Body of pancreas (tissue), 4 donors: ENCODE data around the gene SULT1C2. TPM values are rescaled to one million over a fixed set of nuclear protein-coding genes. Genes with fewer than 3 reads are reported as not detected.
A peak's percentile ranks its signal among the peaks of the same experiment; 100 is the strongest.

Experiments used
- ATAC-seq: fragments of 150-250 bp; one replicate; pipeline ENCODE4 v1.9.1; 2016
- DNase-seq, 4 donors: peaks; one replicate each; pipeline ENCODE4 v3.0.0-alpha.2; 2019
- H3K27ac ChIP-seq, 4 donors: fragments of 200-600 bp; sonication (generic); 1 replicate in 3 of 4; 2 replicates in 1 of 4; pipeline versions ENCODE4 v1.5.1 to v1.6.1; 2016 to 2019; ENCODE audit warnings: mild to moderate bottlenecking in 1 of 4, mixed read lengths in 1 of 4, moderate library complexity in 1 of 4
- H3K27me3 ChIP-seq, 2 donors: fragments of 200-600 bp; sonication (generic); one replicate each; pipeline ENCODE4 v1.6.0; 2016; ENCODE audit warnings: mild to moderate bottlenecking in 1 of 2
- H3K36me3 ChIP-seq, 2 donors: fragments of 200-600 bp; sonication (generic); replicated peaks in 1 of 2; 2 replicates each; pipeline ENCODE4 v1.5.1; 2016; ENCODE audit warnings: low read depth in 2 of 2; ENCODE audit not compliant: insufficient read depth in 1 of 2
- H3K4me1 ChIP-seq: fragments of 200-600 bp; sonication (generic); one replicate; pipeline ENCODE4 v1.6.0; 2016
- H3K4me3 ChIP-seq, 2 donors: fragments of 200-600 bp; sonication (generic); 1 replicate in 1 of 2; 2 replicates in 1 of 2; pipeline ENCODE4 v1.5.1; 2016 to 2019
- H3K9me3 ChIP-seq, 3 donors: fragments of 200-600 bp; sonication (generic); 1 replicate in 2 of 3; 2 replicates in 1 of 3; pipeline ENCODE4 v1.5.1; 2016
- POLR2A ChIP-seq, 3 donors: fragments of 450-650 bp; IDR thresholded peaks; one replicate each; pipeline ENCODE4 v1.6.1; 2016; ENCODE audit warnings: antibody characterized with exemption in 3 of 3, mild to moderate bottlenecking in 2 of 3
- WGBS, 2 donors: methylation state at CpG; one replicate each; pipeline ENCODE4 v1.1.5; 2017; 5-methylcytosine and 5-hydroxymethylcytosine counted together
- intact Hi-C: fragments of 100-400 bp; cut with DNase I; formaldehyde crosslinking; loops from one replicate; pipeline ENCODE4 v1.15.1; 2023
- total RNA-seq, 2 donors: library from RNA; depleted of rRNA; stranded (reverse); fragments of >200 nt; gene quantifications; one replicate each; pipeline ENCODE4 v1.1.0, GENCODE V29; 2016
- TF ChIP-seq, protein P1 (sequence below), 7 experiments: fragments of 450-650 bp in 4 of 7; fragments of 200-600 bp in 3 of 7; sonication (generic) in 3 of 7; IDR thresholded peaks; one replicate each; pipeline ENCODE4 v1.5.1; 2016 to 2019; ENCODE audit warnings: antibody characterized with exemption in 7 of 7

The SULT1C2 gene
- total RNA-seq, 2 donors from 2014 or later = 13.2 to 25.7 TPM

- H3K4me1 ChIP-seq = peaks cover 19% of the 10 kb centered on the region
- 58 to 59% methylated on average over 3 of the region's 3 CpGs for WGBS, 2 donors
- H3K4me3 ChIP-seq = no peak overlapping the region
- no peaks in the 10 kb centered on the region for H3K36me3 ChIP-seq
- DNase-seq (no peak), ATAC-seq (no peak)
- no peaks in the 10 kb centered on the region for H3K9me3 ChIP-seq
- H3K27ac ChIP-seq = peak overlapping the region in 3 of 4 donors; percentile 34 to 70 (median 65)
- no peak for TF ChIP-seq POLR2A (IDR thresholded peaks at IDR 0.05)
- TF ChIP-seq, protein P1, sequence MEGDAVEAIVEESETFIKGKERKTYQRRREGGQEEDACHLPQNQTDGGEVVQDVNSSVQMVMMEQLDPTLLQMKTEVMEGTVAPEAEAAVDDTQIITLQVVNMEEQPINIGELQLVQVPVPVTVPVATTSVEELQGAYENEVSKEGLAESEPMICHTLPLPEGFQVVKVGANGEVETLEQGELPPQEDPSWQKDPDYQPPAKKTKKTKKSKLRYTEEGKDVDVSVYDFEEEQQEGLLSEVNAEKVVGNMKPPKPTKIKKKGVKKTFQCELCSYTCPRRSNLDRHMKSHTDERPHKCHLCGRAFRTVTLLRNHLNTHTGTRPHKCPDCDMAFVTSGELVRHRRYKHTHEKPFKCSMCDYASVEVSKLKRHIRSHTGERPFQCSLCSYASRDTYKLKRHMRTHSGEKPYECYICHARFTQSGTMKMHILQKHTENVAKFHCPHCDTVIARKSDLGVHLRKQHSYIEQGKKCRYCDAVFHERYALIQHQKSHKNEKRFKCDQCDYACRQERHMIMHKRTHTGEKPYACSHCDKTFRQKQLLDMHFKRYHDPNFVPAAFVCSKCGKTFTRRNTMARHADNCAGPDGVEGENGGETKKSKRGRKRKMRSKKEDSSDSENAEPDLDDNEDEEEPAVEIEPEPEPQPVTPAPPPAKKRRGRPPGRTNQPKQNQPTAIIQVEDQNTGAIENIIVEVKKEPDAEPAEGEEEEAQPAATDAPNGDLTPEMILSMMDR (IDR thresholded peaks at IDR 0.05) = no peak
- intact Hi-C loops = no loop called here
- H3K27me3 ChIP-seq = no peaks in the 10 kb centered on the region
Measured at GRCh38 chr2:108314586-108315296, 26.0 kb downstream of the SULT1C2 start.

- intact Hi-C loops = no loop called here
- peak in 2 of 4 donors; percentile 9 to 10 for DNase-seq
- peaks cover 19% of the 10 kb centered on the region for H3K4me1 ChIP-seq
- H3K27me3 ChIP-seq = no peaks in the 10 kb centered on the region
- H3K36me3 ChIP-seq = no peaks in the 10 kb centered on the region
- peak overlapping the region in 3 of 4 donors; percentile 34 to 70 (median 65) for H3K27ac ChIP-seq
- ATAC-seq = peak; percentile 63
- TF ChIP-seq, protein P1 (IDR thresholded peaks at IDR 0.05) = no peak
- no peak for TF ChIP-seq POLR2A (IDR thresholded peaks at IDR 0.05)
- H3K9me3 ChIP-seq = no peaks in the 10 kb centered on the region
- H3K4me3 ChIP-seq = no peak overlapping the region
Measured at GRCh38 chr2:108315444-108315934, 26.8 kb downstream of the SULT1C2 start.

DNA sequence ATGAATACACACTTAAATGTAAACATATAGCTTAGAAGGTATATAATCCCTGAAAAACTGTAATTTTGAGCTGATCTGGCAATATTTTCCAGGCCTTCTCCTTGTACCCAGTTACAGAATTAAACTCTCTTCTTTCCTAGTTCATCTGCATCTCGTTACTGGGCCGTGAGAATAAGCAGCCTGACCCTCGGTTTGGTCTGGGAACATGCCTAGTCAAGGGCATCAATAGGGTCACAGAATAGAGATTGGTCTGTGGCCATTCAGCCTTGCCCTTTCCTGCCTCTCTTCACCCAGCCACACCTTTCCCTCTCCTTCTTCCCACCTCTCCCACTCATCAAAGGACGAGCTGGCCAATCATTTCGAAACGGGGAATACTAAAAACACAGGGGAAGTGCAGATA is 27.3 kb downstream of the SULT1C2 start:
- Histone ChIP-seq H3K36me3 (no peaks in the 10 kb centered on the region), H3K27me3 (no peaks in the 10 kb centered on the region), H3K27ac (peak overlapping the region in 3 of 4 donors; percentile 34 to 70 (median 65)), H3K4me1 (peaks cover 19% of the 10 kb centered on the region), H3K4me3 (no peak overlapping the region), H3K9me3 (no peaks in the 10 kb centered on the region)
- ATAC-seq (no peak), DNase-seq (no peak)
- TF ChIP-seq, protein P1 (IDR thresholded peaks at IDR 0.05) = no peak
- no peak for TF ChIP-seq POLR2A (IDR thresholded peaks at IDR 0.05)
- intact Hi-C loops = no loop called here
- 58 to 67% methylated on average over 6 of the region's 6 CpGs for WGBS, 2 donors

DNA sequence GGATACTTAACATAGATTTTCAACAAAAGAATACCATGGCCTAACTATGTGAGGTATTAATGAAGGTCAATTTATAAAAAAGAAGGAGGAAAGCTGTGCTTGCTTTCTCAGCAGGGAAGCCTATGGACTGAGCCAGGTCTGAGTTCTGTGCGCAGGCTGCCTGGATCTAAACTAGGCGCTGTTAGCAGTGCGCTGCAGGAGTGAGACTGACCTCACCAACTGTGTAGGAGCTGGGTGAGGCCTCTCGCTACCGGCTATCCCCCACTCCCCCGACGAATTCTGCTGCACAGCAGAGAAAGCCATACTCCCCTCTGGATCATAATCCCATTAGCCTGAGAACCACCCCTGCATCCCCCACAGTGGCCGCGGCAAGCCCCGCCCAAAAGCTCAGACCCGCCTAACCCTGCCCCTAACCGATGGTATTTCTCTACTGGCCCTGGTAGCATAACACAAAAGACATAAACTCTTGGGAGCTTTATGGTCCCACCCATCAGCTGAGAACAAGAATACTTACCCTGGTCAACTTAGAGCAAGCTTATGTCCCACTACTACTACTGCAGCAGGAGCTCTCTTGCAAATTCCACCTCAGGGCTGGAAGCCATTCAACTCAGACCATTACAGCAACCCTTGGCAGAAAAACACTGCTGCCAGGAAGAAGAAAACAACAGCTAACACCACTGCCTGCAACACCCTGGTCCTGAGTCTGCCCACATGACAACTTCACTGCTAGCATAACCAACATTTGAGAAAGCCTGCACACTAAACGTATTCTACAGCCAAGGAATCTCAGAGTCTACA is 28.0 kb downstream of the SULT1C2 start:
- intact Hi-C loops = no loop called here
- no peaks in the 10 kb centered on the region for H3K9me3 ChIP-seq
- 73 to 77% methylated on average over 13 of the region's 13 CpGs for WGBS, 2 donors
- no peak for TF ChIP-seq POLR2A (IDR thresholded peaks at IDR 0.05)
- H3K36me3 ChIP-seq = no peaks in the 10 kb centered on the region
- H3K27ac ChIP-seq = peak overlapping the region in 3 of 4 donors; percentile 34 to 70 (median 65)
- DNase-seq (no peak), ATAC-seq (no peak)
- H3K4me3 ChIP-seq = no peak overlapping the region
- peaks cover 19% of the 10 kb centered on the region for H3K4me1 ChIP-seq
- H3K27me3 ChIP-seq = no peaks in the 10 kb centered on the region

GRCh38 chr2:108320326-108320922 is 31.7 kb downstream of the SULT1C2 start:
- H3K4me3 ChIP-seq = no peak overlapping the region
- 79 to 80% methylated on average over 6 of the region's 6 CpGs for WGBS, 2 donors
- no peaks in the 10 kb centered on the region for H3K9me3 ChIP-seq
- peaks cover 11% of the 10 kb centered on the region for H3K4me1 ChIP-seq
- DNase-seq = no peak
- intact Hi-C loops = no loop called here
- no peaks in the 10 kb centered on the region for H3K27me3 ChIP-seq
- no peaks in the 10 kb centered on the region for H3K36me3 ChIP-seq
- TF ChIP-seq POLR2A (IDR thresholded peaks at IDR 0.05) = no peak
- TF ChIP-seq, protein P1 (IDR thresholded peaks at IDR 0.05) = no peak
- no peak for ATAC-seq
- H3K27ac ChIP-seq = no peak overlapping the region
